ENCODE measurements around the gene EPS8L3. TPM values are rescaled to one million over a fixed set of nuclear protein-coding genes. Genes with fewer than 3 reads are reported as not detected.
"Not testable (repeated sequence)": the region's sequence is repeated elsewhere in the genome, so short reads cannot be mapped to it uniquely, and the experiment has no call there.

EPS8L3 gene
- total RNA-seq, 2 donors from 2014 or later: 4.2 TPM; not detected in 1

GRCh38 chr1:109760581-109761226, 3.0 kb downstream of the EPS8L3 start:
- ATAC-seq (no peak), DNase-seq (peak in 3 of 4 donors; percentile 1 to 7 (median 4))
- Histone ChIP-seq H3K4me3 (no peak overlapping the region), H3K9me3 (no peaks in the 10 kb centered on the region), H3K27me3 (no peaks in the 10 kb centered on the region), H3K36me3 (replicated peaks in 1 of 2; ENCODE audit: insufficient read depth in 1 of 2, low read depth in 2 of 2) (no peaks in the 10 kb centered on the region), H3K4me1 (peaks cover 5% of the 10 kb centered on the region), H3K27ac (no peak overlapping the region)
- intact Hi-C loops (cut with DNase I): no loop called here
- WGBS, 2 donors: 89 to 91% methylated on average over 6 to 7 of the region's 7 CpGs
- TF ChIP-seq CTCF (IDR thresholded peaks at IDR 0.05): no peak

GRCh38 chr1:109759513-109760334, 4.0 kb downstream of the EPS8L3 start:
- Histone ChIP-seq H3K27me3 (no peaks in the 10 kb centered on the region), H3K27ac (no peak overlapping the region), H3K36me3 (replicated peaks in 1 of 2; ENCODE audit: insufficient read depth in 1 of 2, low read depth in 2 of 2) (no peaks in the 10 kb centered on the region), H3K4me1 (peaks cover 5% of the 10 kb centered on the region), H3K4me3 (no peak overlapping the region), H3K9me3 (no peaks in the 10 kb centered on the region)
- 83 to 84% methylated on average over 11 of the region's 11 CpGs for WGBS, 2 donors
- intact Hi-C loops (cut with DNase I): no loop called here
- no peak for ATAC-seq
- no peak for TF ChIP-seq CTCF (IDR thresholded peaks at IDR 0.05)
- no peak for TF ChIP-seq POLR2A (IDR thresholded peaks at IDR 0.05)
- peak in 2 of 4 donors; percentile 6 to 8 for DNase-seq

GRCh38 chr1:109757936-109758786, 5.6 kb downstream of the EPS8L3 start:
- Histone ChIP-seq H3K9me3 (no peaks in the 10 kb centered on the region), H3K36me3 (replicated peaks in 1 of 2; ENCODE audit: insufficient read depth in 1 of 2, low read depth in 2 of 2) (no peaks in the 10 kb centered on the region), H3K27me3 (no peaks in the 10 kb centered on the region), H3K27ac (no peak overlapping the region), H3K4me3 (no peak overlapping the region), H3K4me1 (peaks cover under 1% of the 10 kb centered on the region)
- intact Hi-C loops (cut with DNase I): no loop called here
- peak in 1 of 4 donors; percentile 6 for DNase-seq
- 75 to 90% methylated on average over 9 to 13 of the region's 13 CpGs for WGBS, 2 donors
- ATAC-seq: no peak
- TF ChIP-seq POLR2A (IDR thresholded peaks at IDR 0.05) (no peak), CTCF (IDR thresholded peaks at IDR 0.05) (no peak)

- intact Hi-C loops (cut with DNase I): no loop called here
- no peak for ATAC-seq
- H3K27ac ChIP-seq: no peak overlapping the region
These were observed 6.7 kb downstream of the EPS8L3 start for GRCh38 chr1:109756848-109757521.

GRCh38 chr1:109756325-109756724, 7.4 kb downstream of the EPS8L3 start:
- H3K9me3 ChIP-seq; H3K27me3 ChIP-seq; intact Hi-C loops (cut with DNase I); H3K4me3 ChIP-seq; H3K4me1 ChIP-seq; H3K36me3 ChIP-seq (replicated peaks in 1 of 2; ENCODE audit: insufficient read depth in 1 of 2, low read depth in 2 of 2); H3K27ac ChIP-seq; ATAC-seq: not testable (repeated sequence)
- DNase-seq: peak in 1 of 4 donors; percentile 4
- 87 to 90% methylated on average over 5 of the region's 5 CpGs for WGBS, 2 donors

More at GRCh38 chr1:109756848-109757521, 6.7 kb downstream of the EPS8L3 start:
- Histone ChIP-seq H3K36me3 (replicated peaks in 1 of 2; ENCODE audit: insufficient read depth in 1 of 2, low read depth in 2 of 2) (no peaks in the 10 kb centered on the region), H3K27me3 (no peaks in the 10 kb centered on the region), H3K4me1 (no peaks in the 10 kb centered on the region), H3K4me3 (no peak overlapping the region), H3K9me3 (no peaks in the 10 kb centered on the region)
- 84 to 91% methylated on average over 7 of the region's 7 CpGs for WGBS, 2 donors
- TF ChIP-seq POLR2A (IDR thresholded peaks at IDR 0.05) (no peak), CTCF (IDR thresholded peaks at IDR 0.05) (no peak)
- DNase-seq: peak in 1 of 4 donors; percentile 7
